G401 (cell line): Measurements from ENCODE around the gene ZMIZ1. TPM values are rescaled to one million over a fixed set of nuclear protein-coding genes. Genes with fewer than 3 reads are reported as not detected.

Experiments
- DNase-seq: peaks from one replicate; pipeline ENCODE4 v3.0.0-alpha.2; 2015; ENCODE audit warnings: low spot score
- in situ Hi-C: cut with HindIII; loops from 2 replicates; pipeline ENCODE4 v1.10.0; 2016; ENCODE audit warnings: low sequenced_read_pairs, mixed read lengths
- total RNA-seq: library from RNA; depleted of rRNA; stranded (reverse); fragments of >200 nt; shearing (Covaris generic); gene quantifications from 2 replicates; pipeline ENCODE4 v1.2.3, GENCODE V29; 2014

The ZMIZ1 gene
- total RNA-seq, 1 experiment from 2014 or later, result 2.3 TPM

GRCh38 chr10:79203014-79203644 is 134.4 kb downstream of the ZMIZ1 start:
- DNase-seq, result no peak
- in situ Hi-C loops, result no loop called here

GRCh38 chr10:79203833-79204232 is 135.1 kb downstream of the ZMIZ1 start:
- in situ Hi-C loops, result no loop called here
- DNase-seq, result no peak

DNA sequence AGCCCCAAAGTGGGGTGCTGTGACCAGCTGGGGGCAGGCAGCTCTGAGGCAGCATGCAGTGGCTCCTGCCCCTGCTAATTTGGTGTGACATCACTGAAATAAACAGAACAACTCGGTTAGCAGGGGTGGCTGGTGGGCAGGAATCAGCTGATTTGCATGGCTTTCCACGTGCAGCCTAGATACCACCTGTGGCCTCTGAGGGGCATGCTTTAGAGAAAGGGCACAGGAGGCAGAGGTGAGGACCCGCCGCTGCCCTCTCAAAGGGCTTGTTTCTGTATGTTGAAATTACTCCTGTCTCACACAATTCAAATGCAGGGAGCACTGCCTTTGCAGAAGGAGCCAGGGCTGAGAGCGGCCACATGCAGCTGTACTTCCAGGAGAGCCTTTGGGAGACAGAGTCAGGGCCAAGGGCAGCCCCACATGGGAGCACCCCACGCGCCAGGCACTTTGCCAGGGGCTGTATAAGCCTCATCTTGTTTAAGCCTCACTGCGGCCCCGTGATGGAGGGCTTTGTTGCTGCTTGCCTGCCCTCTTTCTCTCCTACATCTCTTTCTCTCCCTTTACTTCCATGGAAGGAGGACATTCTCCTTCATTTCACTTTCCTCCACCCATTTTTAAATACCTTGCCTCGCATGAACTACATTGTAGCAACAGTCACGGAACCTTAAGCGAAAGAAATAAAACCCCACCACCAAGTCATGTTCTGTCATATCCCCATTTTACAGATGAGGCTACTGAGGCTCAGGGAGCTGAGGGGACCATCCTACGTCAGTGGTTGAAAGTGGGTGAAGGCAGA is 137.7 kb downstream of the ZMIZ1 start:
- in situ Hi-C loops, result no loop called here
- DNase-seq, result no peak

- in situ Hi-C loops, result no loop called here
- DNase-seq, result no peak
Observed at GRCh38 chr10:79207096-79207357, 138.3 kb downstream of the ZMIZ1 start.

GRCh38 chr10:79207726-79208125 is 139.0 kb downstream of the ZMIZ1 start:
- no peak for DNase-seq
- in situ Hi-C loops, result no loop called here

DNA sequence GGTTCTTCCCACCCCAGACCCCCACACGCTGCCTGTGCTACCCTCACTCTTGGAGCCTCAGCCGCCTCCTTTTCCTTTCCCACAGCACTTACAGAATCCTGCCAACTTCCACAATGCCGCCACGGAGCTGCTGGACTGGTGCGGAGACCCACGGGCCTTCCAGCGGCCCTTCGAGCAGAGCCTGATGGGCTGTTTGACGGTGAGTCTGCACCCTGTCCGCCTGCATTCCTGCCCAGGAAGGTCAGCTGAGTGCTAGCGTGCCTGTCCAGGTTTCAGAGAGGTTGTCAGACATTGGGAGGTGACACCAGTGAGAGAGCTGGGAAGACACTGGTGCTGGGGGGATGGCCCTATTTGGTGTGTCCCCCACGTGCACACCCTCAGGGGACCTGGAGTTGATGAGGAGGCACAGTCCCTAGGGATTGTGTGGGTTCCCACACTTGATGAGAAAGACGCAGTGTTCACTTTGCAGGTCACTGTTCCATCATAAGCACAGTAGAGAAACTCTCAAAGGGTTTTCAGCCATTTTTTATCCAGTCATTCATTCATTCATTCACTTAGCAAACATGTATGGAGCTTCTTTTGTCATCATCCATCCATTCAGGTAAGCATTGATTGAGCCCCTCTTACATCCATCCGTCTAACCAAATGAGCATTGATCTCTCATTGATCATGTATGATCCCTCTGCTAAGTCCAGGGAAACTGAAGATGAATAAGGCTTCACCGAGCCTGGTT is 139.7 kb downstream of the ZMIZ1 start:
- DNase-seq, result no peak
- in situ Hi-C loops, result no loop called here

- in situ Hi-C loops, result no loop called here
- DNase-seq, result peak; percentile 57
Observed at GRCh38 chr10:79209340-79209739, 140.6 kb downstream of the ZMIZ1 start.

GRCh38 chr10:79209831-79210230 is 141.1 kb downstream of the ZMIZ1 start:
- peak; percentile 61 for DNase-seq
- in situ Hi-C loops, result no loop called here

- DNase-seq, result no peak
- in situ Hi-C loops, result no loop called here
Observed at GRCh38 chr10:79210672-79211071, 141.9 kb downstream of the ZMIZ1 start.

- in situ Hi-C loops, result no loop called here
- DNase-seq, result no peak
Observed at GRCh38 chr10:79211616-79212015, 142.8 kb downstream of the ZMIZ1 start.

DNA sequence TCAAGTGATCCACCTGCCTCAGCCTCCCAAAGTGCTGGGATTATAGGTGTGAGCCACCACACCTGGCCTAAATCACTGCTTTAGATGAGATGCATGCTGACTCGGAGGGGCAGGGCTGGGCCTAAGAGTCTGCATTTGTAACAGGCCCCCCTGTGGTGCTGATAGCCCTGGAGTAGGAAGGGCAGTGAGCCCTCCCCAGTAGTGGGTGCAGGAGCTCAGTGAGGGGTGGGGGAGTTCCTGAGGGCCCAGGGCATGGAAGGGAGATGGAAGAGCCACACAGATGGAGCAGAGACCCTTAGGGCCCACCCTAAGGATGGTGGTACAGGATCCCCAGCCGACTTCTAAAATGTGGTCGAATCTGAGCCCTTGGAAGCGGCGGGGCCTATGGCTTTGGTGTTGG is 146.8 kb downstream of the ZMIZ1 start:
- in situ Hi-C loops, result no loop called here

GRCh38 chr10:79219322-79219957 is 150.7 kb downstream of the ZMIZ1 start:
- in situ Hi-C loops, result no loop called here
- DNase-seq, result peak; percentile 45

More for the DNA sequence above, 146.8 kb downstream of the ZMIZ1 start:
- no peak for DNase-seq

DNA sequence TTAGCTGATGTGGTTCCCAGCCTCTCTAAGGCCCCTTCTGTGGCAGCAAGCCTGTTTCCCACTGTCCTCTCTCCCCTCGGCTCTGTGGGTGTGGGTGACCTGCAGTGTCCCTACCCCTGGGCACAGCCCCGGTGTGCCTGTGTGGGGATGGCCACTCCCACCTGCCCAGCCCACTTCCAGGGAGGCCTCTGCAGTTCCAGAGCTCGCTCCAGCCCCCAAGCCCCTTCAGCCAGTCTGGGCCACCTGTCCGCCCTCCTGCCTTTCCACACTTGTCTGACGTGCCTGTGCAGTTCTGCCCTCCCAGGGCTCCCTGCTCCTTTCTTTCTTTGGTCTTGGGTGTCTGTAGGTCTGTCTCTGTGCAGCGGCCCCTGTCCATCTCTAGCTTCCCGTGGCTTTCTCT is 151.5 kb downstream of the ZMIZ1 start:
- no peak for DNase-seq
- in situ Hi-C loops, result no loop called here

DNA sequence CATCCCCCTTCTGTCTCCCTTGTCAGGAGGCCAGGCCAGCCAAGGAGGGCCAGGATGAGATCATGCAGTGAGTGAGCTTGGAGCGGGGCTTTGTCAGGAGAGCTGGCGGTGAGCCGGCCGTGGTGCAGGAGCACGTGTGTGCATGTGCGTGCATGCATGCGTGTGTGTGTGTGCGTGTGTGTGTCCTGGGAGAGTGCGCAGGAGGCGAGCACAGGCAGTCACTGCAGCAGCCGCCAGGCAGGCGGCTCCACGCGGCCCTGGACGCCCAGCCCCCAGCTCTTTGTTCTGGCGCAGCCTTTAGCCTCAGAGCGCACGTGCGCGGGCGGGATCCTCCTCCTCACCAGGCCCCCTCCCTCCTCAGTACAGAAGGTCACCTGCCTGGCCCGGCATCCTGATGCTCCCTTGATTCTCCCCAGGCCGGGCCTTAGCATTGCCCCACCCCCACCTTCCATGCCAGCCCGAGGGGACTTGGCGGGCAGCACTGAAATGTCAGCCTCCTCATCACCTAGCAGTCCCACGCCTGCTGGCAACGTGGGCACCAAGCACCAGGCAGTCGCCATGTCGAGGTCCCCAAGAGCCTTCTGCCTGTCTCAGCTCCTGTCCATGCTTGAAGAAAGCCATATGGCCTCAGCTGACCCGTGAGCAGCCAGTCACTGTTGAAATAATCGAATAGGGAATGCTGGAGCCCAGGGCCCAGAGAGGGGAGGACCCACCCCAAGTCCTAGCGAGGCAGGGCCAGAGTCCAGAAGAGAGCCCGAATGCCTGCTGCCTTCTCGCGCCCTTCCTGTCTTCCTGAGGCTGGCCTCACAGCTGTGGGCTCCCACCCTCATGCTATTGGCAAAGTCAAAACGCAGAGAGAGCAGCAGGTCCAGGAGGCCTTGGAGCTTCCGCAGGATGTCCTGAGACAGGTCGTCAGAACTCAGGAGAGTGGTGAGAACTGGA is 152.6 kb downstream of the ZMIZ1 start:
- DNase-seq, result peak; percentile 87
- in situ Hi-C loops, result no loop called here

GRCh38 chr10:79222186-79222585 is 153.4 kb downstream of the ZMIZ1 start:
- no peak for DNase-seq
- in situ Hi-C loops, result no loop called here

DNA sequence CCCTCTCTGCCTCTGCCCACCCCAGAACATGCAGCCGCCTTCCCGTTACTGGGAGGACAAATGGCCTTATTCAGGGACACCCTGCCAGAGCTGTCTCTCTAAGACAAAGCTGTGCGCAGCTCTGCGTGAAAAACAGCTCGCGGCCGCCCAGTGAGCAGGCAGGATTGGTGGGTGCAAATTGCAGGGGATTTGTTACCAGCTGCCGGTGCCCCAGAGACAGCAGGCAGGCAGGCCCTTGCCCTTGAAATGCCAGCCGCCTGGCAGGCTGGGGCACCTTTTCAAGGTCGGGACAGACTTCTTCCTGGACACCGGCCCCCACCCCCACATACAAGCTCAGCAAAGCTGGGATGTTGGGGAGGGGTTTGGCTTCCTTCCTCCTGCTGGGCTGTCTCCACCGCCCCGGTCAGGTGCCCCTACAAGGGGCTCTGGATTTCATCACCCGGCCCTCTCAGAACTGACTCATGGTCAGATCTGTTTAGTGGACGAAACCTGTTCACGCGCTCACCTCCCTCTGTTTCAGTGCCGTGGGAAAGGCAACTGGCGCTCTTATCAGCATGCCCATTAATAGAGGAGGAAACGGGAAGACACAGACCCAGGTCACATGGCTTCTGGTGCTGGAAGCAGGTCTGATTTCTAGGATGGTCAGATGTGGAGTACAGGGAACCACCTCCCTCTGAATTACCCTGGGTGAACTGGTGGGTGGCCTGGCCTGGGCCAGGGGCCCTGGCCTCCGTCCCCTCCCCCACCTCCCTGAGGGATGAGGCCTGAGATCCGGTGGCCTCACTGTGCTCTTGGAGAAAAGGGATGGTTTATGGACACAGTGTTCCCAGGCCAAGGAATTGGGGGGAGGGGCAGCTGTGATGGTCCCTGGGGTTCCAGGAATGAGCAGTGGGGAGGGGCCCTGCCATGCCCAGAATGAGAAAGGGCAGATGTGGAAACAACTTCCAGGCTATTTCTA is 154.6 kb downstream of the ZMIZ1 start:
- in situ Hi-C loops, result no loop called here
- DNase-seq, result no peak

DNA sequence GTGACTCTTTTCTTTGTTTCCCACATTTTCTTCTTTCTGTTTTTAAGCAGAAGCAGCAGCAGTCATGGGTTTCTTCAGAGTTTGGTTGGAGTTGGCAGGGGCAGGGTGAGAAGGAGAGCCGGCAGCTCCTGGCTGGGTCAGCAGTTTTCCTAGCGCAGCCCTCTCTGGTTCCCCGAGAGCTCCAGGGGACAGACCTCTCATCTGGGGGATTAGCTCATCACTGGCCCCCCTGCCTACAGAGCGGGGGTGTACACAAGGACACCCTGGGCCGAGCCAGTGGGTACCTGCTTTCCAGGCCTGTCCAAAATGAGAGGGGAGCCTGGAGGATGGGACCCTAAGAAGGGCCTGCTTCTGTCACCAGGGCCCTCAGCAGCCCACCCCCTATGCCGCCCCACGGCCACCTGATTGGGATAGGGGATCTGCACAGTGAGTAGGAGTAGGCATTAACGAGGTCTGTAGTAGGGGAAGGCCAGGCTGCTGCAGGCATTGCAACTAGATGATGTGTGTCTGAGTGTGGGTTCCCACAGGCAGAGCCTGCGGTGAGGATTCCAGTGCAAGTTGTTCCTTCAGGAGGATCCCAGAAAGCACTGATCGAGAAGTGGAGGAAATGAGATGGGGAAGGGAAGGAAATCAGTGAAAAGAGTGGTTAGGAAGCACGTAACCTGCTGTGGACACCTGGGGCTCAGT is 155.6 kb downstream of the ZMIZ1 start:
- no peak for DNase-seq
- in situ Hi-C loops, result no loop called here
